Measurements from ENCODE around the gene B9D1.

The B9D1 gene

GRCh38 chr17:19390951-19391350 lies 28.4 kb upstream of the B9D1 start:
- H3K4me3 ChIP-seq (ENCODE audit: low read depth, low read length): no peak overlapping the region
- DNase-seq (ENCODE audit: low read depth): no peak

GRCh38 chr17:19388791-19389785 lies 26.6 kb upstream of the B9D1 start:
- no peak for DNase-seq (ENCODE audit: low read depth)
- H3K4me3 ChIP-seq (ENCODE audit: low read depth, low read length): no peak overlapping the region

- H3K4me3 ChIP-seq (ENCODE audit: low read depth, low read length): no peak overlapping the region
- no peak for DNase-seq (ENCODE audit: low read depth)
These were observed 25.5 kb upstream of the B9D1 start for GRCh38 chr17:19387921-19388521.

- H3K4me3 ChIP-seq (ENCODE audit: low read depth, low read length): peak within 1 kb of the TSS; percentile 49
These were observed 24.7 kb upstream of the B9D1 start, which contains the start of gene MFAP4 for GRCh38 chr17:19386974-19387920. Gene MFAP4 (minus strand): TSS chr17:19387190. CDS start chr17:19387155, 35 bp downstream.

GRCh38 chr17:19386051-19386929 lies 23.8 kb upstream of the B9D1 start:
- peak overlapping the region; percentile 49 for H3K4me3 ChIP-seq (ENCODE audit: low read depth, low read length)

More at GRCh38 chr17:19386974-19387920, 24.7 kb upstream of the B9D1 start, which contains the start of gene MFAP4:
- peak; percentile 87 for DNase-seq (ENCODE audit: low read depth)

GRCh38 chr17:19385521-19385983 lies 23.0 kb upstream of the B9D1 start:
- no peak for DNase-seq (ENCODE audit: low read depth)
- H3K4me3 ChIP-seq (ENCODE audit: low read depth, low read length): peak overlapping the region; percentile 49

More at GRCh38 chr17:19386051-19386929, 23.8 kb upstream of the B9D1 start:
- DNase-seq (ENCODE audit: low read depth): peak; percentile 92

- DNase-seq (ENCODE audit: low read depth): peak; percentile 88
- no peak overlapping the region for H3K4me3 ChIP-seq (ENCODE audit: low read depth, low read length)
These were observed 22.3 kb upstream of the B9D1 start for GRCh38 chr17:19384723-19385391.

GRCh38 chr17:19383681-19384470 lies 21.4 kb upstream of the B9D1 start:
- DNase-seq (ENCODE audit: low read depth): no peak
- H3K4me3 ChIP-seq (ENCODE audit: low read depth, low read length): no peak overlapping the region

- no peak overlapping the region for H3K4me3 ChIP-seq (ENCODE audit: low read depth, low read length)
- no peak for DNase-seq (ENCODE audit: low read depth)
These were observed 20.3 kb upstream of the B9D1 start for GRCh38 chr17:19382531-19383444.

GRCh38 chr17:19381741-19382444 lies 19.4 kb upstream of the B9D1 start:
- no peak overlapping the region for H3K4me3 ChIP-seq (ENCODE audit: low read depth, low read length)

GRCh38 chr17:19381361-19381740 lies 18.8 kb upstream of the B9D1 start:
- DNase-seq (ENCODE audit: low read depth): no peak
- no peak overlapping the region for H3K4me3 ChIP-seq (ENCODE audit: low read depth, low read length)

More at GRCh38 chr17:19381741-19382444, 19.4 kb upstream of the B9D1 start:
- no peak for DNase-seq (ENCODE audit: low read depth)

GRCh38 chr17:19380481-19381301 lies 18.2 kb upstream of the B9D1 start:
- no peak for DNase-seq (ENCODE audit: low read depth)
- H3K4me3 ChIP-seq (ENCODE audit: low read depth, low read length): no peak overlapping the region

- DNase-seq (ENCODE audit: low read depth): no peak
- peak overlapping the region; percentile 80 for H3K4me3 ChIP-seq (ENCODE audit: low read depth, low read length)
These were observed 17.0 kb upstream of the B9D1 start for GRCh38 chr17:19379361-19380065.

All from skeletal muscle cell (primary cell).